Measurements from ENCODE around the gene COBLL1.

The COBLL1 gene

DNA sequence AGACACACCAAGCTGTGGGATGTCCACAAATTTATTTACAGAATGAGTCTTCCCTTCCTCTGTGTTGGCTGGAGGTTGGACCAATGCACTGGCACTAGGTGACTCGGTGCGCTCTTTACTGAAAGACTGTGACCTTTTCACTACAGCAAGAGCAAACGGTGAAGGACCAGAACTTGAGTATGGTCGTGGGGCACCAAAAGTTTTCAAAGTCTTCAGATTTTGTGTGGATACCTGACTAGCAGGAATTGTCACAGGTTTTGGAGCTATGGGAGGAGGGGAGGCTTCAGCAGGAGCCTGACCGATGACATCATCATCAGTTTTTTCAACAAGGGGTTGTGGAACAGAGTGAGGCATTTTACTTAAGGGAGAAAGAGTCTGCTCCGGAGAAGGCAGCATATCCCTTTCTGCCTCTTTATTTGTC, 147.3 kb downstream of the COBLL1 start:
- no peak for DNase-seq
- Mint-ChIP-seq H3K27me3 (ENCODE audit: low read depth, poor library complexity) (no peaks in the 10 kb centered on the region), H3K4me3 (no peak overlapping the region), H3K36me3 (ENCODE audit: low read depth) (no peaks in the 10 kb centered on the region), H3K9me3 (no peaks in the 10 kb centered on the region), H3K27ac (no peak overlapping the region), H3K4me1 (no peaks in the 10 kb centered on the region)
- TF ChIP-seq, protein P1, sequence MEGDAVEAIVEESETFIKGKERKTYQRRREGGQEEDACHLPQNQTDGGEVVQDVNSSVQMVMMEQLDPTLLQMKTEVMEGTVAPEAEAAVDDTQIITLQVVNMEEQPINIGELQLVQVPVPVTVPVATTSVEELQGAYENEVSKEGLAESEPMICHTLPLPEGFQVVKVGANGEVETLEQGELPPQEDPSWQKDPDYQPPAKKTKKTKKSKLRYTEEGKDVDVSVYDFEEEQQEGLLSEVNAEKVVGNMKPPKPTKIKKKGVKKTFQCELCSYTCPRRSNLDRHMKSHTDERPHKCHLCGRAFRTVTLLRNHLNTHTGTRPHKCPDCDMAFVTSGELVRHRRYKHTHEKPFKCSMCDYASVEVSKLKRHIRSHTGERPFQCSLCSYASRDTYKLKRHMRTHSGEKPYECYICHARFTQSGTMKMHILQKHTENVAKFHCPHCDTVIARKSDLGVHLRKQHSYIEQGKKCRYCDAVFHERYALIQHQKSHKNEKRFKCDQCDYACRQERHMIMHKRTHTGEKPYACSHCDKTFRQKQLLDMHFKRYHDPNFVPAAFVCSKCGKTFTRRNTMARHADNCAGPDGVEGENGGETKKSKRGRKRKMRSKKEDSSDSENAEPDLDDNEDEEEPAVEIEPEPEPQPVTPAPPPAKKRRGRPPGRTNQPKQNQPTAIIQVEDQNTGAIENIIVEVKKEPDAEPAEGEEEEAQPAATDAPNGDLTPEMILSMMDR (IDR thresholded peaks at IDR 0.05): no peak

DNA sequence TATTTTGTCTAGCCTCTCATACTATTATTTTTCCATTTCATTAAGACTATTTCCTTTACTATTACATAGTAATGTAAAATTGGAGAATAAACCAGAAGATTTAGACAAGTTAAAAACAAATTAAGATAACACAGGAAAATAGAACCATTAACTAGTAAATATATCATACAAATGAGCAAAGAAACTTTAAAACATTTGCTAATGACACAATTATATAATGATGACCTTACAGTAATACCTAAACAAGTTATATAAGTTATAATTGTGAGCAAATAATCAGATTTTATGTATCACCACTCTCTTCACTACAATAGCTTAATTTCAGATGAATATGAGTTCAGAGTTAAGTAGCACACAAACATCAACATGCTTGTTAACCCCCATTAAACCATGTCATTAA, 147.8 kb downstream of the COBLL1 start:
- Mint-ChIP-seq H3K4me3 (no peak overlapping the region), H3K36me3 (ENCODE audit: low read depth) (no peaks in the 10 kb centered on the region), H3K4me1 (no peaks in the 10 kb centered on the region), H3K27me3 (ENCODE audit: low read depth, poor library complexity) (no peaks in the 10 kb centered on the region), H3K27ac (no peak overlapping the region), H3K9me3 (no peaks in the 10 kb centered on the region)
- no peak for DNase-seq
- TF ChIP-seq, protein P1 (IDR thresholded peaks at IDR 0.05): no peak

DNA sequence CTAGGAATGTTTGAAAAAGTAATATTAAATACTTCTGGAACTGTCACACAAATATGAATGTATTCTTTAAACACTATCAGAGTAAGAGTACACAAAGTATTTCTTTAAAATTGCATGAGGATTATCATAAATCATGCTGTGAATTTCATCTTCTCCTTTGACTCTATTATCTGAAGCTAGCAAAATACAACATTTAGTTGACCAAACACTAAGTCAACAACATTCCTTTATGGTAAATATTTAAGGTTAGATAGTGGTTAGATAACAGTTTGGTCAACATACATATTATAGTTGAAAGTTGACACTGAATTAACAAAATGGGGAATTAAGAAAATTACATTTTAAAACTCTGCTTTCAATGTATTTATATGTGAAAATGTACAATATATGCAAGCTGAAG, 148.2 kb downstream of the COBLL1 start:
- H3K27me3 Mint-ChIP-seq (ENCODE audit: low read depth, poor library complexity): no peaks in the 10 kb centered on the region

DNA sequence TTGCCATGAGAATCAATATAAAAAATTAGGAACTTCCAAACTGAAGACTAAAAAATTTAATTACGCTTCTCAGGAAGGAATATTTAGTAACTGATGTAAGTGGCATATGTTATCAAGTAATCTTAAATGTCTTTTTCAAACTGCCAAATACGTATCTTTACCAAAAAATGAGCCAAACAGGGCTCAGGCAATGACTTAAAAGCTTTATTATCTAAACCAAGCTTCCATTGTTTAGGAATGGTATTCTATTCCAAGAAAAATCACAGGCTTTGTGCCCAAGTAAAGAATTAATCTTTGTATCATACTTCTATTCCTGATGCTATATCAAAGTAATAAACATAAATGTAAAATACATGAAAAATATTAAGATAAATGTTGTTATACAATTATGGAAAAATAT, 148.7 kb downstream of the COBLL1 start:
- Mint-ChIP-seq H3K4me3 (no peak overlapping the region), H3K27me3 (ENCODE audit: low read depth, poor library complexity) (no peaks in the 10 kb centered on the region), H3K36me3 (ENCODE audit: low read depth) (no peaks in the 10 kb centered on the region), H3K4me1 (no peaks in the 10 kb centered on the region), H3K9me3 (no peaks in the 10 kb centered on the region), H3K27ac (no peak overlapping the region)
- TF ChIP-seq, protein P1 (IDR thresholded peaks at IDR 0.05): no peak
- no peak for DNase-seq

More for the DNA sequence above, 148.2 kb downstream of the COBLL1 start:
- Mint-ChIP-seq H3K4me3 (no peak overlapping the region), H3K4me1 (no peaks in the 10 kb centered on the region), H3K27ac (no peak overlapping the region), H3K9me3 (no peaks in the 10 kb centered on the region), H3K36me3 (ENCODE audit: low read depth) (no peaks in the 10 kb centered on the region)
- DNase-seq: no peak
- TF ChIP-seq, protein P1 (IDR thresholded peaks at IDR 0.05): no peak

DNA sequence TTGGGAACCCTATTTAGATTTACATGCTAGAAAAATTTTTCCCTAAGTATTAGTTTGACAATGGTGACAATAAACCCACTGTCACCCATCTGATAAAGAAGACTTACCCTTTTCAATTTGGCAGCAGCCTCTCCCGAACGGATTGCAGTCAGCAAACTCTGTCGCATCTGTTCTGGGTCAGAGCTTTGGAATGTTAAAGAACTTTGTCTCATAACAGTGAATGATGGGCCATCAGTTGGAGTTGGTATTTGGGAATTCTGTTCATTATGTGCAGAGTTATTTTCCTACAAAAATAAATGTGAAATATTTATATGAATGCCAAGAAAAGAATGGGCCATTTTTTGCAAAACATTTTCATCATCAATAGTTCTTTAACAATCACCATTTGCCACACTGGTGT, 149.5 kb downstream of the COBLL1 start:
- H3K27me3 Mint-ChIP-seq (ENCODE audit: low read depth, poor library complexity): no peaks in the 10 kb centered on the region
- H3K4me3 Mint-ChIP-seq: no peak overlapping the region
- H3K9me3 Mint-ChIP-seq: no peaks in the 10 kb centered on the region
- H3K36me3 Mint-ChIP-seq (ENCODE audit: low read depth): no peaks in the 10 kb centered on the region
- TF ChIP-seq, protein P1 (IDR thresholded peaks at IDR 0.05): no peak
- no peak overlapping the region for H3K27ac Mint-ChIP-seq
- no peaks in the 10 kb centered on the region for H3K4me1 Mint-ChIP-seq
- no peak for DNase-seq

DNA sequence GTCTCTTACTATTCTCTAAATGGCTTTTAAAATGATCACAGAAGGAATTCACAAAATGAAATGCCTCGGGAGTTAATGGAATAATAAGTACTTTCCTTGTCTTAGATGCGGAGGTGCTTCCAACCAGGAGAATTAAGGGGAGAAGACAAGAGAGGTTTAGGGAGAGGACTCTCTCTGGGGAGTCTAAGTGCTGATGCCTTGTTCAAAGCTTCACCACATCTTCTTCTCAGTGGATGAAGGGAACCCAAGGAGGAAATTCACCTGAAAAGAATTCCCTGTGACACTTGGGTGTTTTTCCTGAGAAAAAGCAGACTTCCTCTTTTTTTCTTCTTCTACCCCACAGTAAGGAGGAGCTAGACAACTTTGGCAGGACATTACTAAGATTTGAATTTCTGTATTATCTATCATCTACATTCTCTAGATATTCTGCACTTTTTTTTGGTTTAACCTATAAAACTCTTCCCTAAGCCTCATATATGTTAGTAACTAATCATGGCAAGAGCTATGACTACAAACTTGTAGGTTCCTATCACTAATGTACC, 150.2 kb downstream of the COBLL1 start:
- Mint-ChIP-seq H3K27me3 (ENCODE audit: low read depth, poor library complexity) (no peaks in the 10 kb centered on the region), H3K4me3 (no peak overlapping the region), H3K9me3 (no peaks in the 10 kb centered on the region), H3K36me3 (ENCODE audit: low read depth) (no peaks in the 10 kb centered on the region), H3K4me1 (no peaks in the 10 kb centered on the region), H3K27ac (no peak overlapping the region)
- TF ChIP-seq, protein P1 (IDR thresholded peaks at IDR 0.05): no peak
- no peak for DNase-seq

Data from nephron progenitor cell (in vitro differentiated cells).